Mucosa of descending colon (tissue), 3 donors: ENCODE results near the gene SLC3A2. TPM values are rescaled to one million over a fixed set of nuclear protein-coding genes. Genes with fewer than 3 reads are reported as not detected.

Experiments used
- ATAC-seq: fragments of 200-7000 bp; cut with Tn5 transposase; one replicate; pipeline ENCODE4 v1.9.1; 2020; ENCODE audit warnings: mild to moderate bottlenecking, moderate library complexity
- DNase-seq, 3 donors: peaks; one replicate each; pipeline ENCODE4 v3.0.0-alpha.2; 2020
- H3K36me3 ChIP-seq: fragments of 200-600 bp; one replicate; pipeline ENCODE4 v1.8.0; 2021; ENCODE audit warnings: low read depth, mild to moderate bottlenecking
- H3K4me1 ChIP-seq: fragments of 200-600 bp; one replicate; pipeline ENCODE4 v1.8.0; 2021; ENCODE audit warnings: low read depth, mild to moderate bottlenecking
- H3K4me3 ChIP-seq: fragments of 200-600 bp; one replicate; pipeline ENCODE4 v1.8.0; 2021; ENCODE audit warnings: mild to moderate bottlenecking
- H3K9me3 ChIP-seq: fragments of 200-600 bp; one replicate; pipeline ENCODE4 v1.8.0; 2021; ENCODE audit warnings: mild to moderate bottlenecking
- intact Hi-C, 2 donors: fragments of 100-400 bp; cut with DNase I in 1 of 2; cut with micrococcal nuclease in 1 of 2; formaldehyde crosslinking; loops; one replicate each; pipeline versions ENCODE4 v1.11.0 to v1.11.1; 2022; cut with DNase I, micrococcal nuclease
- total RNA-seq, 3 donors: library from RNA; stranded (reverse); fragmentation: NEBNext Ultra II Directional in 2 of 3; extraction: Animal tissue kit (Norgen Biotek cat#: 25700) in 2 of 3; gene quantifications; one replicate each; pipeline versions ENCODE4 v1.2.1 to v1.2.4, GENCODE V29; 2021 to 2023
- TF ChIP-seq, protein P1 (sequence below): fragments of 200-600 bp; IDR thresholded peaks from one replicate; pipeline ENCODE4 v1.8.0; 2022; ENCODE audit warnings: antibody characterized with exemption, mild to moderate bottlenecking
- donor health status: DM: no; HTN: no; CAD: no; lungs with moderate emphysema.
- donor health status: DM: no; HTN: no; CAD: no.
- donor health status: DM: no; HTN: yes; CAD: no.

SLC3A2 gene
- total RNA-seq, 3 donors from 2014 or later, result 116 to 127 (median 124) TPM

DNA sequence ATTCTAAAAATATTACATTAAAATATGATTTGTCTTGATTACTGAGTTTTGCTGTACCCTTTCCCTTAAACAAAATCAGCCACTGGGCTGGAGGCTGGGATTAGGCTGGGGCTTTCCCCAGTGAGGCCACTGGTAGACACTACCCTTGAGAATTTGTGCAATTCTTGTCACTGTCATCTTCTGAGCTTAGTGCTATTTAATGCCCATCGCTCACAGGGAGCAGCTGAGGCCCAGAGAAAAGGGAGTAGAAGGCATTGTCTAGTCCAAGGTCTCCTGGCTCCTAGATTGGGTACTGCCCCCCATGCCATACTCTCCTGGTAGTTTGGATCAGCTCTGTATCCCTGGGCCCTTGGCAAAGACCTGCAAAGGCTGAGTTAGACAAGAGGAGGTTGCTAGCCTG, 33.7 kb downstream of the SLC3A2 start:
- intact Hi-C loops, result no loop called here
- Histone ChIP-seq H3K4me3 (no peak overlapping the region), H3K36me3 (no peaks in the 10 kb centered on the region), H3K9me3 (no peaks in the 10 kb centered on the region), H3K4me1 (peaks cover 3% of the 10 kb centered on the region)
- DNase-seq, result no peak
- no peak for ATAC-seq
- TF ChIP-seq, protein P1, sequence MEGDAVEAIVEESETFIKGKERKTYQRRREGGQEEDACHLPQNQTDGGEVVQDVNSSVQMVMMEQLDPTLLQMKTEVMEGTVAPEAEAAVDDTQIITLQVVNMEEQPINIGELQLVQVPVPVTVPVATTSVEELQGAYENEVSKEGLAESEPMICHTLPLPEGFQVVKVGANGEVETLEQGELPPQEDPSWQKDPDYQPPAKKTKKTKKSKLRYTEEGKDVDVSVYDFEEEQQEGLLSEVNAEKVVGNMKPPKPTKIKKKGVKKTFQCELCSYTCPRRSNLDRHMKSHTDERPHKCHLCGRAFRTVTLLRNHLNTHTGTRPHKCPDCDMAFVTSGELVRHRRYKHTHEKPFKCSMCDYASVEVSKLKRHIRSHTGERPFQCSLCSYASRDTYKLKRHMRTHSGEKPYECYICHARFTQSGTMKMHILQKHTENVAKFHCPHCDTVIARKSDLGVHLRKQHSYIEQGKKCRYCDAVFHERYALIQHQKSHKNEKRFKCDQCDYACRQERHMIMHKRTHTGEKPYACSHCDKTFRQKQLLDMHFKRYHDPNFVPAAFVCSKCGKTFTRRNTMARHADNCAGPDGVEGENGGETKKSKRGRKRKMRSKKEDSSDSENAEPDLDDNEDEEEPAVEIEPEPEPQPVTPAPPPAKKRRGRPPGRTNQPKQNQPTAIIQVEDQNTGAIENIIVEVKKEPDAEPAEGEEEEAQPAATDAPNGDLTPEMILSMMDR, result no peak

- no peaks in the 10 kb centered on the region for H3K9me3 ChIP-seq
- intact Hi-C loops, result no loop called here
- ATAC-seq, result no peak
- DNase-seq, result no peak
- TF ChIP-seq, protein P1, result no peak
- no peak overlapping the region for H3K4me3 ChIP-seq
- H3K36me3 ChIP-seq, result no peaks in the 10 kb centered on the region
- H3K4me1 ChIP-seq, result peaks cover 4% of the 10 kb centered on the region
Measured at GRCh38 chr11:62917906-62918502, 37.3 kb downstream of the SLC3A2 start.

GRCh38 chr11:62918531-62918930, 37.8 kb downstream of the SLC3A2 start:
- Histone ChIP-seq H3K4me1 (peaks cover 5% of the 10 kb centered on the region), H3K4me3 (no peak overlapping the region), H3K36me3 (no peaks in the 10 kb centered on the region), H3K9me3 (no peaks in the 10 kb centered on the region)
- ATAC-seq, result no peak
- DNase-seq, result no peak
- TF ChIP-seq, protein P1, result no peak
- intact Hi-C loops, result no loop called here

- H3K36me3 ChIP-seq, result no peaks in the 10 kb centered on the region
- ATAC-seq, result no peak
- peaks cover 13% of the 10 kb centered on the region for H3K4me1 ChIP-seq
- TF ChIP-seq, protein P1, result no peak
- intact Hi-C loops, result no loop called here
- H3K9me3 ChIP-seq, result no peaks in the 10 kb centered on the region
- no peak overlapping the region for H3K4me3 ChIP-seq
- no peak for DNase-seq
Measured at GRCh38 chr11:62919476-62919875, 38.8 kb downstream of the SLC3A2 start.

DNA sequence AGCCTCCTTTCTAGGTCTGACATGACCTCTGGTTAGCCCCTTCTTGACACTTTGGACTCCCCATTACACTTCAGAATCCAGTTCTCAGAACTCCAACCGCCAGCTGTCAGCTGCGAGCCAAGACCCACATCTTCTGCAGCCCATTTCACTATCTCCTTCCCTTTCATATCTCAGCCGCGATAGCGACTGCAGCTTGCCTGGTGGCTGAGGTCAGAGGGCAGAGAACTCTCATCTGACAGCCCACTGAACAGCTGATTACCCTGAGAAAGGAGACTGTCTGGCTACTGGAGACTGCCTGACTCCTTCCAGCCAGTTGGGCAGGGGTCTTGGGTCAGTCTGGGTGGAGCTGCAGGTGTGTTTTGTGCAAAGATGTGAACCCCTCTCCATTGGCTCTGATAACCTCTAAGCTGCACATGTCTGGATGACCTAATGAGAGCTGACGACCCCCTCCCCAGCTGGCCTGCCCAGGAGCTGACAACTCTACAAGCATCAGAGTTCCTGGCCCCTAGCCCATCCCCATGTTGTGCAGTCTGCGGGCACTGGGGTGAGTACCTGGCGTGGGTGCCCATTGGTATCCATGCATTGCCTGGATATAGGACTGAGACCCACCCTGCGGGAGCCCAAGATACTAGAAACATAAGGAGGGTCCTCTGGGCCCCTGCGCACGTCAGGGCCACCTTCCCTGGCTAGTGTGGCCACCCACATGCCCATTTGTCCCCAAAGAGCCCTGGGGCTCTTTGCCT, 39.4 kb downstream of the SLC3A2 start:
- Histone ChIP-seq H3K9me3 (no peaks in the 10 kb centered on the region), H3K4me3 (no peak overlapping the region), H3K4me1 (peaks cover 13% of the 10 kb centered on the region), H3K36me3 (no peaks in the 10 kb centered on the region)
- no peak for ATAC-seq
- no peak for DNase-seq
- TF ChIP-seq, protein P1, result no peak
- intact Hi-C loops, result no loop called here
